GM23248 (cell line): ENCODE results near the gene KNOP1.
"Not testable (repeated sequence)": the region's sequence is repeated elsewhere in the genome, so short reads cannot be mapped to it uniquely, and the experiment has no call there.

Source experiments
- EZH2 ChIP-seq: fragments of 200-600 bp; sonication (generic); IDR thresholded peaks from 2 replicates; pipeline ENCODE4 v1.6.1; 2018; ENCODE audit warnings: antibody characterized with exemption, mild to moderate bottlenecking; ENCODE audit not compliant: insufficient read depth, poor library complexity, severe bottlenecking
- EZH2phosphoT487 ChIP-seq: fragments of 200-600 bp; sonication (generic); IDR thresholded peaks from 2 replicates; pipeline ENCODE4 v1.6.1; 2018; ENCODE audit warnings: antibody characterized with exemption, moderate library complexity, mild to moderate bottlenecking, low read depth; ENCODE audit not compliant: insufficient read depth

DNA sequence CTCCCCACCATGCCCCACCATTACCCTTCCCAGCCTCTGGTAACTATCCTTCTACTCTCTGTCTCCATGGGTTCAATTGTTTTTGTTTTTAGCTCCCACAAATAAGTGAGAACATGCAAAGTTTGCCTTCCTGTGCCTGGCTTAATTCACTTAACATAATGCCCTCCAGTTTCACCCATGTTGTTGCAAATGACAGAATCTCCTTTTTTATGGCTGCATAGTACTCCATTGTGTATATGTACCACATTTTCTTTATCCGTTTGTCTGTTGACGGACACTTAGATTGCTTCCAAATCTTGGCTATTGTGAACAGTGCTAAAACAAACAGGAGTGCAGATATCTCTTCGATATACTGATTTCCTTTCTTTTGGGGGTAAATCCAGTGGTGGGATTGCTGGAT is 52.7 kb downstream of the KNOP1 start:
- TF ChIP-seq EZH2phosphoT487, EZH2: not testable (repeated sequence)
